ENCODE data around the gene IL15RA.

- TF ChIP-seq CTCF (IDR thresholded peaks at IDR 0.05; ENCODE audit: borderline replicate concordance, extremely low read depth, low read length, poor library complexity, severe bottlenecking) (no peak), EZH2 (IDR thresholded peaks at IDR 0.05; ENCODE audit: borderline replicate concordance, low read depth, low read length, severe bottlenecking) (no peak)
Measured at GRCh38 chr10:5956146-5956936, 21.0 kb downstream of the IL15RA start.
